Measurements from ENCODE around the gene MARVELD3. TPM values are rescaled to one million over a fixed set of nuclear protein-coding genes. Genes with fewer than 3 reads are reported as not detected.

MARVELD3 gene
- total and polyA plus RNA-seq, 9 of the 15 experiments (the other 6 are each of a cell fraction or from before 2014, with no cell fraction given) = 0.03 to 0.07 (median 0.07) TPM; not detected in 6

DNA sequence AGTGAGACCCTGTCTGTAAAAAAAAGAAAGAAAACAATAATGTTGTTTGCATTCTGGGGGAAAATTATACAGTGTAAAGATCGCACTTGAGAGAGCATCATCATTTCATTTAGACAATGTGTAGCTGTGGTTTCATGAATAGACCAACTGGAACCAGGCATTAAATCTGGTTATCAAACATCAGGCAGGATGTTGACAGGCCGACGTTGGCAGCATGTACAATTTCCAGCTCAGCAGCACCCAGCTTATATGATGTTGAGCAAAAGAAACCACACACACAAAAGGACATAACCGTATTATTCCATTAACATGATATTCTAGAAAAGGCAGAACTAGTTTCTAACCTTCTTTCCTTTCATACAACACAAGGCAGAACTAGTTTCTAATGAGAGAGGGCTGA is 5.8 kb downstream of the MARVELD3 start:
- Histone ChIP-seq H3K4me2 (ENCODE audit: insufficient read depth, low read length) (no peak overlapping the region), H3K79me2 (ENCODE audit: control insufficient read depth, insufficient read depth, low read length) (no peaks in the 10 kb centered on the region)

More for the DNA sequence above, 5.8 kb downstream of the MARVELD3 start:
- Histone ChIP-seq H4K20me1 (replicated peaks; ENCODE audit: control insufficient read depth, insufficient read depth, low read length) (no peaks in the 10 kb centered on the region), H3K9me1 (ENCODE audit: control insufficient read depth, insufficient read depth, low read length) (no peaks in the 10 kb centered on the region), H3K27me3 (ENCODE audit: control insufficient read depth in 2 of 2, insufficient read depth in 2 of 2, low read length in 2 of 2) (peaks cover 27 to 46% of the 10 kb centered on the region in 2 experiments), H3K9ac (ENCODE audit: insufficient read depth in 1 of 2, low read depth in 2 of 2, low read length in 2 of 2) (no peak overlapping the region), H3K4me1 (replicated peaks in 1 of 2; ENCODE audit: control insufficient read depth in 2 of 2, insufficient read depth in 2 of 2, low read length in 2 of 2) (peaks cover 0 to 2% of the 10 kb centered on the region in 2 experiments; a peak in 2 of 5 replicates), H3K9me3 (replicated peaks; ENCODE audit: control insufficient read depth, insufficient read depth, low read depth, low read length) (no peaks in the 10 kb centered on the region), H2AFZ (ENCODE audit: low read depth, low read length) (no peak overlapping the region), H3K36me3 (ENCODE audit: control insufficient read depth, insufficient read depth, low read length) (no peaks in the 10 kb centered on the region), H3K4me3 (no peak overlapping the region), H3K27ac (ENCODE audit: extremely low read depth, low read depth, low read length) (no peak overlapping the region)
- no peak for DNase-seq (ENCODE audit: extremely low read depth in 1 of 4, low spot score in 3 of 4)
- BruUV-seq (replicated peaks) = no TSS peak
- no peak for ATAC-seq
- CTCF ChIA-PET (ENCODE audit: low intra/inter-chr PET ratio) = no interaction called here
- in situ Hi-C loops (cut with MboI) (no loop called here), intact Hi-C loops (cut with micrococcal nuclease) (no loop called here)
- WGBS (ENCODE audit: insufficient coverage, low coverage, missing lambda C conversion rate) = 0% methylated on average over 4 of the region's 4 CpGs
- POLR2A ChIA-PET = interaction anchor here (1.3 kb wide), 1 partner anchor 11 kb away, joined by 4 read pairs; no protein-coding TSS in a partner anchor
- no peak for FAIRE-seq
- no peak for TF ChIP-seq ASH1L (IDR thresholded peaks at IDR 0.05; ENCODE audit: borderline replicate concordance, low read depth, partially characterized antibody)
- no peak for TF ChIP-seq ZNF586 (CRISPR knock-in tag; conservative IDR thresholded peaks at IDR 0.05)
- TF ChIP-seq ZBTB8A (IDR thresholded peaks at IDR 0.05; ENCODE audit: partially characterized antibody) = no peak
- TF ChIP-seq NR2C1 (IDR thresholded peaks at IDR 0.05) = no peak
- TF ChIP-seq NR2C1 (tag; IDR thresholded peaks at IDR 0.05) = no peak
- TF ChIP-seq ZNF639 (CRISPR knock-in tag; conservative IDR thresholded peaks at IDR 0.05 in 1 of 2, IDR thresholded peaks at IDR 0.05 in 1 of 2) = no peak
